SK-N-SH treated with all-trans-retinoic acid at 6 μM for 48 hours (cell line): ENCODE measurements around the gene AMZ2.
A peak's percentile ranks its signal among the peaks of the same experiment; 100 is the strongest.
"Not testable (repeated sequence)": the region's sequence is repeated elsewhere in the genome, so short reads cannot be mapped to it uniquely, and the experiment has no call there.

Source experiments
- ATAC-seq: fragments of 200-7000 bp; cut with Tn5 transposase; 3 replicates; pipeline ENCODE4 v1.9.1; 2020; ENCODE audit warnings: mild to moderate bottlenecking, moderate library complexity
- ARNTL ChIP-seq: fragments of 450-650 bp; formaldehyde crosslinking; IDR thresholded peaks from 2 replicates; pipeline ENCODE4 v1.5.0; 2020; ENCODE audit warnings: low read depth, mild to moderate bottlenecking, moderate library complexity, borderline replicate concordance
- BACH2 ChIP-seq: fragments of 250-450 bp; sonication (Bioruptor Pico); IDR thresholded peaks from 2 replicates; pipeline ENCODE4 v1.9.0; 2021; ENCODE audit warnings: mild to moderate bottlenecking, borderline replicate concordance
- CREB5 ChIP-seq: fragments of 250-450 bp; sonication (Bioruptor Pico); IDR thresholded peaks from 2 replicates; pipeline ENCODE4 v1.5.1; 2020; ENCODE audit warnings: low read depth, mild to moderate bottlenecking, moderate library complexity
- CSDC2 ChIP-seq: fragments of 250-450 bp; sonication (Bioruptor Pico); IDR thresholded peaks from 2 replicates; pipeline ENCODE4 v1.5.0; 2020; ENCODE audit warnings: mild to moderate bottlenecking, moderate library complexity
- ISL1 ChIP-seq: fragments of 250-450 bp; sonication (Bioruptor Pico); IDR thresholded peaks from 2 replicates; pipeline ENCODE4 v2.1.2; 2022; ENCODE audit warnings: mild to moderate bottlenecking, moderate library complexity
- PATZ1 ChIP-seq: fragments of 250-450 bp; sonication (Bioruptor Pico); IDR thresholded peaks from 2 replicates; pipeline ENCODE4 v1.8.0; 2020; ENCODE audit warnings: mild to moderate bottlenecking, moderate library complexity, borderline replicate concordance
- POU6F1 ChIP-seq: fragments of 250-450 bp; sonication (Bioruptor Pico); IDR thresholded peaks from 2 replicates; pipeline ENCODE4 v1.8.0; 2021; ENCODE audit warnings: low read depth, mild to moderate bottlenecking, moderate library complexity, borderline replicate concordance
- PPARA ChIP-seq: fragments of 250-450 bp; sonication (Bioruptor Pico); IDR thresholded peaks from 2 replicates; pipeline ENCODE4 v1.5.0; 2020; ENCODE audit warnings: mild to moderate bottlenecking, borderline replicate concordance
- RARB ChIP-seq: fragments of 250-450 bp; sonication (Bioruptor Pico); IDR thresholded peaks from 2 replicates; pipeline ENCODE4 v1.8.0; 2021; ENCODE audit warnings: mild to moderate bottlenecking, moderate library complexity
- TSHZ2 ChIP-seq: fragments of 250-450 bp; sonication (Bioruptor Pico); IDR thresholded peaks from 2 replicates; pipeline ENCODE4 v1.5.0; 2020; ENCODE audit warnings: mild to moderate bottlenecking, moderate library complexity
- ZC3H10 ChIP-seq: fragments of 250-450 bp; sonication (Bioruptor Pico); IDR thresholded peaks from 2 replicates; pipeline ENCODE4 v1.5.1; 2021; ENCODE audit warnings: mild to moderate bottlenecking, moderate library complexity
- ZFP3 ChIP-seq: fragments of 250-450 bp; sonication (Bioruptor Pico); IDR thresholded peaks from 2 replicates; pipeline ENCODE4 v1.5.0; 2020; ENCODE audit warnings: mild to moderate bottlenecking, moderate library complexity
- ZFP30 ChIP-seq: fragments of 450-650 bp; formaldehyde crosslinking; IDR thresholded peaks from 2 replicates; pipeline ENCODE4 v1.5.0; 2022; ENCODE audit warnings: mild to moderate bottlenecking, moderate library complexity

The AMZ2 gene

GRCh38 chr17:68199837-68200688 is 47.8 kb upstream of the AMZ2 start:
- TF ChIP-seq TSHZ2 (CRISPR knock-in tag): no peak
- no peak for TF ChIP-seq POU6F1 (CRISPR knock-in tag)
- no peak for TF ChIP-seq BACH2 (CRISPR knock-in tag)
- TF ChIP-seq CSDC2 (CRISPR knock-in tag): no peak
- TF ChIP-seq PATZ1 (CRISPR knock-in tag): no peak
- no peak for TF ChIP-seq CREB5 (CRISPR knock-in tag)
- no peak for TF ChIP-seq ZFP30 (CRISPR knock-in tag)
- no peak for TF ChIP-seq ARNTL (CRISPR knock-in tag)

GRCh38 chr17:68200689-68201417 is 47.0 kb upstream of the AMZ2 start:
- ATAC-seq: peak; percentile 80
- TF ChIP-seq ARNTL (CRISPR knock-in tag): no peak
- no peak for TF ChIP-seq ZFP3 (CRISPR knock-in tag)
- no peak for TF ChIP-seq CSDC2 (CRISPR knock-in tag)
- TF ChIP-seq POU6F1 (CRISPR knock-in tag): no peak
- no peak for TF ChIP-seq ZFP30 (CRISPR knock-in tag)
- TF ChIP-seq BACH2 (CRISPR knock-in tag): no peak

More at GRCh38 chr17:68199837-68200688, 47.8 kb upstream of the AMZ2 start:
- no peak; the same call in 2 of the 3 replicates for ATAC-seq

- ATAC-seq: not testable (repeated sequence)
Measured at GRCh38 chr17:68201418-68201771, 46.4 kb upstream of the AMZ2 start.

GRCh38 chr17:68202321-68202720 is 45.5 kb upstream of the AMZ2 start:
- ATAC-seq: not testable (repeated sequence)

- ATAC-seq: no peak
- no peak for TF ChIP-seq ZC3H10 (CRISPR knock-in tag)
- TF ChIP-seq ZFP3 (CRISPR knock-in tag): no peak
- TF ChIP-seq TSHZ2 (CRISPR knock-in tag): no peak
- TF ChIP-seq PPARA: no peak
- TF ChIP-seq RARB (CRISPR knock-in tag): no peak
- TF ChIP-seq ISL1 (CRISPR knock-in tag): no peak
- no peak for TF ChIP-seq ARNTL (CRISPR knock-in tag)
- TF ChIP-seq, all 23 proteins: peak for 0
Measured at GRCh38 chr17:68204736-68205135, 43.1 kb upstream of the AMZ2 start.
